ENCODE results near the gene RALGAPA2. TPM values are rescaled to one million over a fixed set of nuclear protein-coding genes. Genes with fewer than 3 reads are reported as not detected.

RALGAPA2 gene
- total and polyA plus RNA-seq, 2 of the 13 experiments (the other 11 are each of a cell fraction or from before 2014, with no cell fraction given): 13.8 to 17.7 TPM

GRCh38 chr20:20621195-20621594 lies 91.2 kb downstream of the RALGAPA2 start:
- H3K9ac ChIP-seq (ENCODE audit: insufficient read depth, low read depth, low read length): no peak overlapping the region
- no TSS peak for BruUV-seq (replicated peaks)
- H2AFZ ChIP-seq (ENCODE audit: low read length): no peak overlapping the region
- peaks cover 3 to 7% of the 10 kb centered on the region in 2 experiments; a peak in 4 of 5 replicates for H3K36me3 ChIP-seq (replicated peaks in 1 of 2; ENCODE audit: control insufficient read depth in 1 of 2, insufficient read depth in 2 of 2, low read length in 2 of 2)
- FAIRE-seq: no peak
- 97% methylated on average over 1 of the region's 1 CpG for WGBS (ENCODE audit: low lambda C conversion rate)
- DNase-seq (ENCODE audit: low spot score): no peak
- H4K20me1 ChIP-seq (ENCODE audit: insufficient read depth, low read length): no peaks in the 10 kb centered on the region
- intact Hi-C loops (cut with micrococcal nuclease; ENCODE audit: unreplicated experiment): no loop called here
- no peak overlapping the region for H3K4me2 ChIP-seq (ENCODE audit: low read depth, low read length)
- no peaks in the 10 kb centered on the region for H3K9me3 ChIP-seq (ENCODE audit: low read length)
- H3K27ac ChIP-seq (ENCODE audit: extremely low read length, insufficient read depth, low read length): no peak overlapping the region
- CTCF ChIA-PET (ENCODE audit: low intra/inter-chr PET ratio, low total read pairs): no interaction called here
- POLR2A ChIA-PET: no interaction called here
- in situ Hi-C loops (cut with HindIII; ENCODE audit: extremely low pct_ligation_motif_present, low pct_unique_long_range_greater_than_20kb): no loop called here
- no peaks in the 10 kb centered on the region for H3K4me1 ChIP-seq (ENCODE audit: insufficient read depth, low read length)
- H3K4me3 ChIP-seq (replicated peaks in 1 of 3; ENCODE audit: insufficient read depth in 1 of 3, low read depth in 2 of 3, low read length in 3 of 3): no peak overlapping the region
- ATAC-seq: no peak
- H3K79me2 ChIP-seq (ENCODE audit: insufficient read depth, low read length): no peaks in the 10 kb centered on the region
- H3K27me3 ChIP-seq (ENCODE audit: control insufficient read depth in 1 of 2, insufficient read depth in 2 of 2, low read length in 2 of 2): no peaks in the 10 kb centered on the region
- TF ChIP-seq PRMT3 (CRISPR knock-in tag; IDR thresholded peaks at IDR 0.05; ENCODE audit: borderline replicate concordance, low read depth) (no peak), MED13 (CRISPR knock-in tag; IDR thresholded peaks at IDR 0.05) (no peak), RFX1 (IDR thresholded peaks at IDR 0.05) (no peak), BORCS8-MEF2B (CRISPR knock-in tag; IDR thresholded peaks at IDR 0.05) (no peak), ZNF775 (CRISPR knock-in tag; IDR thresholded peaks at IDR 0.05; ENCODE audit: borderline replicate concordance) (no peak), ZNF740 (CRISPR knock-in tag; IDR thresholded peaks at IDR 0.05) (no peak), CC2D1A (CRISPR knock-in tag; IDR thresholded peaks at IDR 0.05) (no peak), ZNF841 (CRISPR knock-in tag; IDR thresholded peaks at IDR 0.05; ENCODE audit: borderline replicate concordance) (no peak), ZBTB42 (CRISPR knock-in tag; IDR thresholded peaks at IDR 0.05) (no peak), ZNF224 (CRISPR knock-in tag; IDR thresholded peaks at IDR 0.05) (no peak), HMGXB4 (CRISPR knock-in tag; IDR thresholded peaks at IDR 0.05; ENCODE audit: borderline replicate concordance in 1 of 2, low read depth in 1 of 2) (no peak), NR2C2 (CRISPR knock-in tag; IDR thresholded peaks at IDR 0.05; ENCODE audit: borderline replicate concordance) (no peak)
- TF ChIP-seq, protein P1, sequence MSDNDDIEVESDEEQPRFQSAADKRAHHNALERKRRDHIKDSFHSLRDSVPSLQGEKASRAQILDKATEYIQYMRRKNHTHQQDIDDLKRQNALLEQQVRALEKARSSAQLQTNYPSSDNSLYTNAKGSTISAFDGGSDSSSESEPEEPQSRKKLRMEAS (IDR thresholded peaks at IDR 0.05): no peak
- TF ChIP-seq, protein P2, sequence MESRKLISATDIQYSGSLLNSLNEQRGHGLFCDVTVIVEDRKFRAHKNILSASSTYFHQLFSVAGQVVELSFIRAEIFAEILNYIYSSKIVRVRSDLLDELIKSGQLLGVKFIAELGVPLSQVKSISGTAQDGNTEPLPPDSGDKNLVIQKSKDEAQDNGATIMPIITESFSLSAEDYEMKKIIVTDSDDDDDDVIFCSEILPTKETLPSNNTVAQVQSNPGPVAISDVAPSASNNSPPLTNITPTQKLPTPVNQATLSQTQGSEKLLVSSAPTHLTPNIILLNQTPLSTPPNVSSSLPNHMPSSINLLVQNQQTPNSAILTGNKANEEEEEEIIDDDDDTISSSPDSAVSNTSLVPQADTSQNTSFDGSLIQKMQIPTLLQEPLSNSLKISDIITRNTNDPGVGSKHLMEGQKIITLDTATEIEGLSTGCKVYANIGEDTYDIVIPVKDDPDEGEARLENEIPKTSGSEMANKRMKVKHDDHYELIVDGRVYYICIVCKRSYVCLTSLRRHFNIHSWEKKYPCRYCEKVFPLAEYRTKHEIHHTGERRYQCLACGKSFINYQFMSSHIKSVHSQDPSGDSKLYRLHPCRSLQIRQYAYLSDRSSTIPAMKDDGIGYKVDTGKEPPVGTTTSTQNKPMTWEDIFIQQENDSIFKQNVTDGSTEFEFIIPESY (CRISPR knock-in tag; IDR thresholded peaks at IDR 0.05): no peak
- TF ChIP-seq, protein P3, sequence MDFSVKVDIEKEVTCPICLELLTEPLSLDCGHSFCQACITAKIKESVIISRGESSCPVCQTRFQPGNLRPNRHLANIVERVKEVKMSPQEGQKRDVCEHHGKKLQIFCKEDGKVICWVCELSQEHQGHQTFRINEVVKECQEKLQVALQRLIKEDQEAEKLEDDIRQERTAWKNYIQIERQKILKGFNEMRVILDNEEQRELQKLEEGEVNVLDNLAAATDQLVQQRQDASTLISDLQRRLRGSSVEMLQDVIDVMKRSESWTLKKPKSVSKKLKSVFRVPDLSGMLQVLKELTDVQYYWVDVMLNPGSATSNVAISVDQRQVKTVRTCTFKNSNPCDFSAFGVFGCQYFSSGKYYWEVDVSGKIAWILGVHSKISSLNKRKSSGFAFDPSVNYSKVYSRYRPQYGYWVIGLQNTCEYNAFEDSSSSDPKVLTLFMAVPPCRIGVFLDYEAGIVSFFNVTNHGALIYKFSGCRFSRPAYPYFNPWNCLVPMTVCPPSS (IDR thresholded peaks at IDR 0.05): no peak
- TF ChIP-seq, protein P4, sequence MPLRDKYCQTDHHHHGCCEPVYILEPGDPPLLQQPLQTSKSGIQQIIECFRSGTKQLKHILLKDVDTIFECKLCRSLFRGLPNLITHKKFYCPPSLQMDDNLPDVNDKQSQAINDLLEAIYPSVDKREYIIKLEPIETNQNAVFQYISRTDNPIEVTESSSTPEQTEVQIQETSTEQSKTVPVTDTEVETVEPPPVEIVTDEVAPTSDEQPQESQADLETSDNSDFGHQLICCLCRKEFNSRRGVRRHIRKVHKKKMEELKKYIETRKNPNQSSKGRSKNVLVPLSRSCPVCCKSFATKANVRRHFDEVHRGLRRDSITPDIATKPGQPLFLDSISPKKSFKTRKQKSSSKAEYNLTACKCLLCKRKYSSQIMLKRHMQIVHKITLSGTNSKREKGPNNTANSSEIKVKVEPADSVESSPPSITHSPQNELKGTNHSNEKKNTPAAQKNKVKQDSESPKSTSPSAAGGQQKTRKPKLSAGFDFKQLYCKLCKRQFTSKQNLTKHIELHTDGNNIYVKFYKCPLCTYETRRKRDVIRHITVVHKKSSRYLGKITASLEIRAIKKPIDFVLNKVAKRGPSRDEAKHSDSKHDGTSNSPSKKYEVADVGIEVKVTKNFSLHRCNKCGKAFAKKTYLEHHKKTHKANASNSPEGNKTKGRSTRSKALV (CRISPR knock-in tag; IDR thresholded peaks at IDR 0.05): no peak
- TF ChIP-seq, protein P5, sequence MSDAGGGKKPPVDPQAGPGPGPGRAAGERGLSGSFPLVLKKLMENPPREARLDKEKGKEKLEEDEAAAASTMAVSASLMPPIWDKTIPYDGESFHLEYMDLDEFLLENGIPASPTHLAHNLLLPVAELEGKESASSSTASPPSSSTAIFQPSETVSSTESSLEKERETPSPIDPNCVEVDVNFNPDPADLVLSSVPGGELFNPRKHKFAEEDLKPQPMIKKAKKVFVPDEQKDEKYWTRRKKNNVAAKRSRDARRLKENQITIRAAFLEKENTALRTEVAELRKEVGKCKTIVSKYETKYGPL (CRISPR knock-in tag; IDR thresholded peaks at IDR 0.05): no peak

All from HepG2 (cell line).